HepG2 (cell line): Measurements from ENCODE around the gene CCNB1. TPM values are rescaled to one million over a fixed set of nuclear protein-coding genes. Genes with fewer than 3 reads are reported as not detected.

Experiments
- ARNT2 ChIP-seq: sonication (generic); formaldehyde crosslinking; IDR thresholded peaks from 2 replicates; pipeline ENCODE4 v1.8.0; 2022; ENCODE audit warnings: mild to moderate bottlenecking, low read depth, missing genetic modification reagents, moderate library complexity
- CBX1 ChIP-seq: IDR thresholded peaks from one replicate; pipeline ENCODE4 v1.6.1; 2016; ENCODE audit warnings: antibody characterized with exemption, low read depth
- CHD2 ChIP-seq: IDR thresholded peaks from 2 replicates; pipeline ENCODE4 v1.6.1; 2011; ENCODE audit warnings: low read depth, low read length, improper control_type of control experiment
- HBP1 ChIP-seq: IDR thresholded peaks from 2 replicates; pipeline ENCODE4 v1.6.1; 2016; ENCODE audit warnings: low read depth, control low read depth
- KLF11 ChIP-seq: IDR thresholded peaks from 2 replicates; pipeline ENCODE4 v1.6.1; 2016; ENCODE audit warnings: missing compliant biosample characterization
- KMT2B ChIP-seq: IDR thresholded peaks from 2 replicates; pipeline ENCODE4 v1.6.1; 2016; ENCODE audit warnings: missing genetic modification reagents, missing compliant biosample characterization
- MIXL1 ChIP-seq: IDR thresholded peaks from 2 replicates; pipeline ENCODE4 v1.6.1; 2016
- NONO ChIP-seq, 2 experiments: fragments of 450-650 bp in 1 of 2; sonication (generic) in 1 of 2; formaldehyde crosslinking in 1 of 2; IDR thresholded peaks in 1 of 2; conservative IDR thresholded peaks in 1 of 2; 2 replicates each; pipeline versions ENCODE4 v1.6.1 to v1.8.0; 2017 to 2022; ENCODE audit warnings: mild to moderate bottlenecking in 1 of 2, missing genetic modification reagents in 1 of 2, moderate library complexity in 1 of 2
- RFX1 ChIP-seq: fragments of 450-650 bp; IDR thresholded peaks from 2 replicates; pipeline ENCODE4 v1.6.1; 2017
- RFX5 ChIP-seq: IDR thresholded peaks from 2 replicates; pipeline ENCODE4 v1.6.1; 2011; ENCODE audit warnings: low read depth, low read length, improper control_type of control experiment
- SATB2 ChIP-seq: sonication (generic); formaldehyde crosslinking; IDR thresholded peaks from 2 replicates; pipeline ENCODE4 v1.5.0; 2020; ENCODE audit warnings: missing genetic modification reagents
- SRSF1 ChIP-seq: fragments of 200-400 bp; formaldehyde crosslinking; optimal IDR thresholded peaks from 2 replicates; pipeline ENCODE3; 2017; ENCODE audit warnings: mild to moderate bottlenecking, low read depth, low read length, moderate library complexity
- ZIK1 ChIP-seq: sonication (generic); formaldehyde crosslinking; IDR thresholded peaks from 2 replicates; pipeline ENCODE4 v1.5.0; 2020; ENCODE audit warnings: mild to moderate bottlenecking, low read depth, missing genetic modification reagents, borderline replicate concordance
- ZNF136 ChIP-seq: sonication (generic); formaldehyde crosslinking; IDR thresholded peaks from 2 replicates; pipeline ENCODE4 v1.8.1; 2022; ENCODE audit warnings: low read depth, mild to moderate bottlenecking, moderate library complexity, missing genetic modification reagents
- ZNF460 ChIP-seq: sonication (generic); formaldehyde crosslinking; IDR thresholded peaks from 2 replicates; pipeline ENCODE4 v1.5.1; 2020; ENCODE audit warnings: missing genetic modification reagents, mild to moderate bottlenecking, borderline replicate concordance
- ZNF552 ChIP-seq: sonication (generic); formaldehyde crosslinking; IDR thresholded peaks from 2 replicates; pipeline ENCODE4 v1.9.0; 2022; ENCODE audit warnings: missing genetic modification reagents, mild to moderate bottlenecking, borderline replicate concordance
- ZNF687 ChIP-seq: sonication (generic); formaldehyde crosslinking; IDR thresholded peaks from 2 replicates; pipeline ENCODE4 v1.5.1; 2020; ENCODE audit warnings: mild to moderate bottlenecking, missing genetic modification reagents, moderate library complexity
- ZNF792 ChIP-seq: IDR thresholded peaks from 2 replicates; pipeline ENCODE4 v1.6.1; 2016
- polyA plus RNA-seq, 8 experiments: library from polyadenylated mRNA; depleted of rRNA in 3 of 8; stranded (reverse) in 7 of 8; unstranded in 1 of 8; fragments of >200 nt; fragmentation: Illumina TruSeq in 4 of 8; extraction: Trizol in 4 of 8; gene quantifications; 2 replicates each; pipeline versions ENCODE4 v1.2.1 to v1.2.3, GENCODE V29; 2011 to 2016; ENCODE audit warnings: low read depth in 4 of 8, missing spikeins in 1 of 8, mixed read lengths in 1 of 8; ENCODE audit not compliant: insufficient read depth in 1 of 8
- total RNA-seq, 5 experiments: library from RNA; depleted of rRNA; stranded (reverse); fragments of >200 nt; fragmentation: Illumina TruSeq; extraction: Trizol; gene quantifications; 2 replicates each; pipeline ENCODE4 v1.2.3, GENCODE V29; 2016; ENCODE audit warnings: low read depth in 1 of 5
- TF ChIP-seq, protein P1 (sequence below): sonication (generic); formaldehyde crosslinking; IDR thresholded peaks from 2 replicates; pipeline ENCODE4 v1.5.0; 2020; ENCODE audit warnings: missing genetic modification reagents
- TF ChIP-seq, protein P2 (sequence below): sonication (generic); formaldehyde crosslinking; conservative IDR thresholded peaks from 2 replicates; pipeline ENCODE4 v1.4.0; 2020; ENCODE audit warnings: missing genetic modification reagents
- TF ChIP-seq, protein P3 (sequence below): sonication (generic); formaldehyde crosslinking; IDR thresholded peaks from 2 replicates; pipeline ENCODE4 v1.5.1; 2020; ENCODE audit warnings: mild to moderate bottlenecking, moderate library complexity, missing genetic modification reagents

Gene CCNB1
- total and polyA plus RNA-seq, 2 of the 13 experiments (the other 11 are each of a cell fraction or from before 2014, with no cell fraction given) = 82.3 to 316 TPM

DNA sequence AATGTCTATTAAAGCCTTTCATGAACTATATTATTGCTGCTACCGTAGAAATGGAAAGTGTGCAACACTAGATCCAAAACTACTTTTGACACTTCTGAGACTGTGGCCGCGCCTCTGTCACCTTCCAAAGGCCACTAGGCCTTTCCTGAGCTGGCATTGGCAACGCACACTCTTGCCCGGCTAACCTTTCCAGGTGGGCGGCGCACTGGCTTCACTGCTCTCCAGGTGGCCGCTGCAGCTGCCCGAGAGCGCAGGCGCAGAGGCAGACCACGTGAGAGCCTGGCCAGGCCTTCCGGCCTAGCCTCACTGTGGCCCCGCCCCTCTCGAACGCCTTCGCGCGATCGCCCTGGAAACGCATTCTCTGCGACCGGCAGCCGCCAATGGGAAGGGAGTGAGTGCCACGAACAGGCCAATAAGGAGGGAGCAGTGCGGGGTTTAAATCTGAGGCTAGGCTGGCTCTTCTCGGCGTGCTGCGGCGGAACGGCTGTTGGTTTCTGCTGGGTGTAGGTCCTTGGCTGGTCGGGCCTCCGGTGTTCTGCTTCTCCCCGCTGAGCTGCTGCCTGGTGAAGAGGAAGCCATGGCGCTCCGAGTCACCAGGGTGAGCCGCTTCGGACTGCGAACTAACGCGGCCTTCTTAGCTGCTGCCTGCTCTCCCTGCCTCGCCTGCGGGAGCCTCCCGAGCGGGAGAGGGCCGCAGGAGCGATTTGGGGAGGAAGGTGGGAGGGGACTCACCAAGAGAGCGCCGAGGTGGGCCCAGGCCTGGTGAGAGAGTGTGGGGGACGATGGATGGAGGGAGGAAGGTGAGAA, at the start of gene CCNB1 (continued):
- TF ChIP-seq ZNF687 (CRISPR knock-in tag) (peak; percentile 99), ZNF136 (peak; percentile 48; the same call in 1 of the 2 replicates), RFX1 (peak; percentile 89), KLF11 (CRISPR knock-in tag) (peak; percentile 80; the same call in 1 of the 2 replicates), ZNF552 (CRISPR knock-in tag) (peak; percentile 58; the same call in 1 of the 2 replicates), SRSF1 (peak; percentile 41), RFX5 (peak; percentile 88), CHD2 (peak; percentile 77), HBP1 (CRISPR knock-in tag) (peak; percentile 98), ZNF792 (peak; percentile 38), ZNF460 (no peak), SATB2 (no peak), ARNT2 (CRISPR knock-in tag) (peak; percentile 75), MIXL1 (CRISPR knock-in tag) (peak; percentile 30; the same call in 1 of the 2 replicates), ZIK1 (peak; percentile 90; the same call in 1 of the 2 replicates), KMT2B (CRISPR knock-in tag) (peak; percentile 74), NONO (IDR thresholded peaks at IDR 0.05) (no peak), NONO (CRISPR knock-in tag; conservative IDR thresholded peaks at IDR 0.05) (peak; percentile 84), CBX1 (peak; percentile 85)
- TF ChIP-seq, protein P1, sequence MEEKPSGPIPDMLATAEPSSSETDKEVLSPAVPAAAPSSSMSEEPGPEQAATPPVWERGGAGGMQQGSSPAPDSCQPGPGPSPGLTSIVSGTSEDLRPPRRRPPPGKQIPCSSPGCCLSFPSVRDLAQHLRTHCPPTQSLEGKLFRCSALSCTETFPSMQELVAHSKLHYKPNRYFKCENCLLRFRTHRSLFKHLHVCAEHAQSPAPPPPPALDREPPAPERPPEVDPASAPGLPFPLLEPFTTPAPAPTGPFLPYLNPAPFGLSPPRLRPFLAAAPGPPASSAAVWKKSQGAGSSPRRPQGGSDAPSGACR (CRISPR knock-in tag) = peak; percentile 47; the same call in 1 of the 2 replicates
- TF ChIP-seq, protein P2, sequence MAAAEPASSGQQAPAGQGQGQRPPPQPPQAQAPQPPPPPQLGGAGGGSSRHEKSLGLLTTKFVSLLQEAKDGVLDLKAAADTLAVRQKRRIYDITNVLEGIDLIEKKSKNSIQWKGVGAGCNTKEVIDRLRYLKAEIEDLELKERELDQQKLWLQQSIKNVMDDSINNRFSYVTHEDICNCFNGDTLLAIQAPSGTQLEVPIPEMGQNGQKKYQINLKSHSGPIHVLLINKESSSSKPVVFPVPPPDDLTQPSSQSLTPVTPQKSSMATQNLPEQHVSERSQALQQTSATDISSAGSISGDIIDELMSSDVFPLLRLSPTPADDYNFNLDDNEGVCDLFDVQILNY (CRISPR knock-in tag) = peak; percentile 86; the same call in 1 of the 2 replicates
- TF ChIP-seq, protein P3, sequence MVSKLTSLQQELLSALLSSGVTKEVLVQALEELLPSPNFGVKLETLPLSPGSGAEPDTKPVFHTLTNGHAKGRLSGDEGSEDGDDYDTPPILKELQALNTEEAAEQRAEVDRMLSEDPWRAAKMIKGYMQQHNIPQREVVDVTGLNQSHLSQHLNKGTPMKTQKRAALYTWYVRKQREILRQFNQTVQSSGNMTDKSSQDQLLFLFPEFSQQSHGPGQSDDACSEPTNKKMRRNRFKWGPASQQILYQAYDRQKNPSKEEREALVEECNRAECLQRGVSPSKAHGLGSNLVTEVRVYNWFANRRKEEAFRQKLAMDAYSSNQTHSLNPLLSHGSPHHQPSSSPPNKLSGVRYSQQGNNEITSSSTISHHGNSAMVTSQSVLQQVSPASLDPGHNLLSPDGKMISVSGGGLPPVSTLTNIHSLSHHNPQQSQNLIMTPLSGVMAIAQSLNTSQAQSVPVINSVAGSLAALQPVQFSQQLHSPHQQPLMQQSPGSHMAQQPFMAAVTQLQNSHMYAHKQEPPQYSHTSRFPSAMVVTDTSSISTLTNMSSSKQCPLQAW (CRISPR knock-in tag) = peak; percentile 48; the same call in 1 of the 2 replicates
